Stimulated activated CD8-positive, alpha-beta memory T cell treated with anti-CD3 and anti-CD28 coated beads, Interleukin-7, amount 100 ng/mL, for 24 hours (primary cell): ENCODE data around the gene EFNA2.

ENCODE experiments used
- DNase-seq: peaks from one replicate; pipeline ENCODE4 v3.0.0-alpha.2; 2020; ENCODE audit warnings: low read depth

EFNA2 gene

DNA sequence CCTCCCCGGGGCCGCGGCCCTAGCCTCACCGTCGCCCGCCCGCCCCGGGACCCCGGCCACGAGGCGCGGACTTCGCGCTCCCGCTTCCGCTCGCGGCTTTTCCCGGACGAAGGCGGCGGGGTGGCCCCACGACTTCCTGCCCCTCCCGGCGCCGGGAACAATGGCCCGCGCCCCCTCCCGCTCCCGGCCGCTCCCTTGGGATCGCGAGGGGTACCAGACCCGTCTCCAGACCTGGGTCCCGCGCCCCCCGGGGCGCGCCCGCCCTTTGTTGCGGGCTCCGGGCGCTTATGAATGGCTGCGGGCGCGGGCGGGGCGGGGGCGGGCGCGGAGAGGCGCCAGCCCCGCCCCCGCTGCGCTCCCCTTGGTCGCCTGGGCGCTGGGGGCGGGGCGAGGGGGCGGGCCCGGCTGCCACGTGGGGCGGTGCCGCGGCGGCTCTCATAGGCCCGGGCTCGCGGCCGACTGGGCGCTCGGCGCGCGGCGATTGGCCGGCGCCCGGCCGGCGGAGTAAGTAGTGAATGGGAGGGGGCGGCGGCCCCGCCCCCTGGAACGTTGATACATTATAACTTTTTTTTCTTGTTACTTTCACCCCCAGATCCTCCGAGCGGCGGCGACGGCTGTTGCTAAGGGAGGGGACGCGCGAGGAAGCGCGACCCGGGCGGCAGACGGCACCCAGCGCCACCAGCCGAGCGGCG lies 36.2 kb upstream of the EFNA2 start:
- peak; percentile 78 for DNase-seq

GRCh38 chr19:1249990-1250436 lies 35.7 kb upstream of the EFNA2 start:
- no peak for DNase-seq

DNA sequence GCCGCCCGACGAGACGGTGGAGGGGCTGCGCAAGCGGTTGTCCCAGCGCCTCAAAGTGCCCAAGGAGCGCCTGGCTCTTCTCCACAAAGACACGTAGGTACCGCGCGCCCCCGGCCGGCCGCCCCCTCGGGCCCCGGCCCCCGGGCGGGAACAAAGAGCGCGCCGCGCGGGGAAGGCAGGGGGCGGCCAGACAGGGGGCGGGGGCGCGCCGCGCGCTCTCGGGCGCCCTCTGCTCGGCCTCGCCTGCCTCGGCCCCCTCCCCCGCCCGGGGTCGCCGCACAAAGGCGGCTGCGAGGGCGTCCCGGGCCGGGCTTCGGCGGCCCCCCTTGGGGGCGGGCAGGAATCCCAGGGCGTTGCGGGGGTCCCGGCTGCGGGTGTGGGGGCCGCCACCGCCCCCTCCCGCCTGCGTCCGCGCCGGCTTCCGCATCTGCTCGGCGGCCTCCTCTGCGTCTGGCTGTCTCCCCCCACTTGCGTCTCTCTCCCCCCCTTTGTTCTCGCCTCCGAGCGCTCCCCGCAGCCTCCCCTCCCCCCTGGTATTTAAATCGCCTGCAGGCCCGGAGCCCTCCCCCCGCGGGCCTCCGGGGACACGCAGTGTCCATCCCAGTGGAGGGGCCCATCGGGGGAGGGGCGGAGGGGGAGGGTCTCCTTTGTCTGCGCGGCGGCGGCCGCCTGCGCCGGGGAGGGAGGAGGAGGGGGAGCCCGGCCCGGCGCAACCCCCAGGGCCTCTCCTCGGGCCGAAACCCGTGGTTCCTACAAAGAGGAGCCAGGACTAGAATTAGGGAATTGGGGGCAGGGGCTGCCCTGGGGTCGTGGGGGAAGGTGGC lies 35.0 kb upstream of the EFNA2 start:
- DNase-seq: no peak

GRCh38 chr19:1251330-1252220 lies 34.1 kb upstream of the EFNA2 start:
- DNase-seq: no peak

DNA sequence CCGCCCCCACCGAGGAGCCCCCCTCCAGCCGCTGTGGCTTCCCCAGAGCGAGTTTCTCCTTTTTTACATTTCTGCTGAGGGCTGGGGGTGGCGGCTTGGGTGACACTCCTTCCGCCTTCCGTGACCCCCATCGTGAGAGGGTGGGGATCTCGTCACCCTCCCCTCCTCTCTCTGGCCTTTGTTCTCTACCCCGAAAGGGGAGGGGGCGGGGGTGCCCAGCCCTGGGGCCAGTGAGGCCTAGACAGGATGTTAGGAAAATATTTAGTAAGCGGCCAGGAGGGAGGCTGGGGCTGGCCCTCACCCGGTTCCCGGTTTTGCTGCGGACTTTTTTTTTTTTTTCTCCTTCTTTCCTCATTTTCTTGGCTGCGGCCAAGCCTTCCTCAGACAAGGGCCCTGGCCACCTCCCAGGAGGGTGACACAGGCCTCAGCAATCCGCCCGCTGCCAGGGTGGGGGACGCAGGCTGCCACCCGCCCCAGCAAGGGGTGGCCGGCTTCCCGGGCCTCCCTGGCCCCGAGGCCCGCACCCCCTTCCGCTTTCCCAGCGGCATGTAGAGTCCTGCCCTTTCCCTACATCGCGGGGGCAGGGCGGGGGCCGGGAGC lies 33.4 kb upstream of the EFNA2 start:
- no peak for DNase-seq

- DNase-seq: no peak
Observed at GRCh38 chr19:1252821-1253513, 32.7 kb upstream of the EFNA2 start.

GRCh38 chr19:1253514-1254080 lies 32.1 kb upstream of the EFNA2 start:
- no peak for DNase-seq

DNA sequence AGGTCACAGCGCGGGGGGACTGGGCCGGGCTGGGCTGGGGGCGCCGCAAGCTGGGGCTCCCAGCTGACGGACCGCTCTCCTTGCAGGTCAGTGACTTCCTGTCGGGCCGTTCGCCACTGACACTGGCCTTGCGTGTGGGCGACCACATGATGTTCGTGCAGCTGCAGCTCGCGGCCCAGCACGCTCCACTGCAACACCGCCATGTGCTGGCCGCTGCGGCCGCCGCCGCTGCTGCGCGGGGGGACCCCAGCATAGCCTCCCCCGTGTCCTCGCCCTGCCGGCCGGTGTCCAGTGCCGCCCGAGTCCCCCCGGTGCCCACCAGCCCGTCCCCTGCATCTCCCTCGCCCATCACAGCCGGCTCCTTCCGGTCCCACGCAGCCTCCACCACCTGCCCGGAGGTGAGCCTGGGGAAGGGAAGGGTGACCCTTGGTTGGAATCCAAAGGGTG lies 31.6 kb upstream of the EFNA2 start:
- DNase-seq: no peak

- DNase-seq: no peak
Observed at GRCh38 chr19:1254530-1255185, 31.0 kb upstream of the EFNA2 start.

DNA sequence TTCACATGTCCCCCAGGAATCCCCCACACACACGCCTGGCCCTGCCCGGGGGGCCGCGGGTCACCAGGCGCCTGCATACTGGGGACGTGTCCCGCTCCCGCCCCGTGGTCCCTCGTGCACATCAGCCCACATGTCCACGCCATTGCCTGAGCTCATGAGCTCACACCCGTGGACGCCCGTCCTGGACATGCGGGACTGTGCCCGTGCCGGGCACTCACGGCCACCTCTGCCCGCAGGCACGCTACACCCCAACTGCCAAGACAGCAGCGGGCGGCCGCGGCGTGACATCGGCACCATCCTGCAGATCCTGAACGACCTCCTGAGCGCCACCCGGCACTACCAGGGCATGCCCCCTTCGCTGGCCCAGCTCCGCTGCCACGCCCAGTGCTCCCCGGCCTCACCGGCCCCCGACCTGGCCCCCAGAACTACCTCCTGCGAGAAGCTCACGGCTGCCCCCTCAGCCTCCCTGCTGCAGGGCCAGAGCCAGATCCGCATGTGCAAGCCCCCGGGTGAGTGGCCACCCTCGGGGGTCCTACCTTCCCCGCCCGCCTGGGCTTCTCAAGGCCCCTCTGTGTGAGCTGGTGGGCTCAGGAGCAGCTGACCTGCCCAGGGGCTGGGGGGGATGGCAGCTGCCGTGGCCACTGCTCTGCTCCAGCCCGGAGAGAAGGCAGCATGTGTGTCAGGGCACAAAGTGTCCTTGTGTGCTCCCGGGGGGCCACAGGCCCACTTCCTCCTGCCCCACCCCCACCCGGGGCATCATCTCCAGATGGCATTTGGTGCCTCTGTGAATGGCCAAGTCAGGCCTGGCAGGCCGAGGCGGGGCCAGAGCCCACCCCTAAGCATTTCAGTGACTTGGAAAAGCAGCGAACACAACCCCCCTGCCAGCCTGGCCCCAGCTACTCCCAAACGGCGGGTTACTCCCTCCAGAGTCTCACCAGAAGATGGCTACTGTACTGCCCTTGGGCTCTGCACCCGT lies 30.2 kb upstream of the EFNA2 start:
- no peak for DNase-seq

- DNase-seq: no peak
Observed at GRCh38 chr19:1256646-1257474, 28.8 kb upstream of the EFNA2 start.

- no peak for DNase-seq
Observed at GRCh38 chr19:1257475-1258162, 28.1 kb upstream of the EFNA2 start.

GRCh38 chr19:1258163-1258492 lies 27.5 kb upstream of the EFNA2 start:
- DNase-seq: no peak

GRCh38 chr19:1258707-1259205 lies 26.9 kb upstream of the EFNA2 start:
- DNase-seq: no peak

GRCh38 chr19:1259206-1259875 lies 26.3 kb upstream of the EFNA2 start:
- DNase-seq: no peak

GRCh38 chr19:1259876-1260748 lies 25.6 kb upstream of the EFNA2 start:
- no peak for DNase-seq
